GM18526 (cell line): ENCODE data around the gene MAMSTR.

Source experiments
- POLR2A ChIP-seq: IDR thresholded peaks from 3 replicates; pipeline ENCODE4 v1.6.1; 2011; ENCODE audit not compliant: insufficient read length; ENCODE audit errors: extremely low read depth

The MAMSTR gene

DNA sequence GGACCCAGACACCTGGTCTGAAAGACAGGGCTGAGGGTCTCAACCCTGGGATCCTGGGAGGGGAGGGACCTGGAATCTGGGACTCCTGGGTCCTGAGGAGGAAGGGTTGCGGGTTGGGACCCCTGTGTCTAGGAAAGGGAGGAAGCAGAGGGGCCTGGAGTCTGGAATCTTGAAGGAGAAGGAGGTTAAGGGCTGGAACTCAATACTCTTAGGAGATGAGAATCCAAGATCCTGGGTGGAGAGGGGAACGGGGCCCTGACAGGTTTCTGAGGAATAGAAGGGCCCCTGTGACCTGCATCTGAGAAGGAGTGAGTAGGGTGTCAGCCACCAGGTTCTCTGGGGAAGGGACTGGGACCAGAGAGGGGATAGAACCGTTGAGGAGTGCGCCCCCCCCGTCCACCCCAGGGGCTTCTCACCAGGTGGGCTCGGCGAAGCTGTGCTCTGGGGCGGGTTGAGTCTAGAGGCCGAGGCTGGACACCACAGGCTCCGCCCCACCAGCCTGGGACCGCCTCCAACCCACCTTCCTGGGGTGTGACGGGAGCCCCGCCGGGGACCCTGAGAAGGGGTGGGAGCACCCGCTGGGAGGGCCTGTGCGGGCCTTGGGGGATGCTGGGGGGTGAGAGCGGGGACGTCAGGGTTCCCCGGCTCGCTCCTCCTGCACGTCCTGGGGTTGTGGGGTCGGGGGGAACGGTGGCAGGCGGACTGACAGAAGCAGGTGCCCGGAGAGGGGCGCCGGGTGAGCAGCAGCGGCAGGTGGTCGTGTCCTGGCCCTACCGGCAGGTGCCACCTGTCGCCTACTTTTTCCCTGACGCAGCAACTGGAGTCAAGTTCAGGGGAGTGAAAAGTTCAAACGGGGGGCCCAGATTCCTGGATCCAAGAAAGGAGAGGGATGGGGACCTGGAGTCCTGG lies at the start of gene MAMSTR:
MAMSTR (minus strand) TSS at position 463 of the 909 bp plus-strand sequence. CDS start 694 bp downstream, outside the sequence.
- TF ChIP-seq POLR2A: no peak

DNA sequence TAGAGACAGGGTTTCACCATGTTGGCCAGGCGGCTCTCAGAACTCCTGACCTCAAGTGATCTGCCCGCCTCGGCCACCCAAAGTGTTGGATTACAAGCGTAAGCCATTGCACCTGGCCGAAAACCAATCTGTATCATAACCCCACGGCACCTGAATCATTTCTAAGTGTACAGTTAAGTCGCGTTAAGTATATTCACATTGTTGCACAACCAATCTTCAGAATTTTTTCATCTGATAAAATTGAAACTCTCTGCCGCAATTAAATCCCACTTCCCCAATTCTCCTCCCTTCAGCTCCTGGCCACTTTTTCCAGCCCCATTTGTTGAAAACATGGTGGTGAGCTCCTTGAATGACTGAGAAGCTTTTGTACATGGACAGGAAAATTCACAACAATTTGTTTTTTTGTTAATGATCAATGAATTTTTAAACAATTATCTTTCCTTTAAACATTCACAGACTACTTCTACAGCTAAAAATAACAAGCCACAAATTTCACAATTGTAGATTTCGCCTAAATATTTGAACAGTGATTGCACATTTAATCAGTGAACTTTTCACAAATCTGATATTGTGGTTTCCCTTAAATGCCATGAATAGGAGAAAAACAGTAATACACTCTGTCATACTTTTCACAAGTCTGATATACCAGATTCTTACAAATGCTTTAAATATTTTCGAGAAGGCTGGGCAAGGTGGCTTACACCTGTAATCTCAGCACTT lies 49.6 kb upstream of the MAMSTR start:
- no peak for TF ChIP-seq POLR2A

DNA sequence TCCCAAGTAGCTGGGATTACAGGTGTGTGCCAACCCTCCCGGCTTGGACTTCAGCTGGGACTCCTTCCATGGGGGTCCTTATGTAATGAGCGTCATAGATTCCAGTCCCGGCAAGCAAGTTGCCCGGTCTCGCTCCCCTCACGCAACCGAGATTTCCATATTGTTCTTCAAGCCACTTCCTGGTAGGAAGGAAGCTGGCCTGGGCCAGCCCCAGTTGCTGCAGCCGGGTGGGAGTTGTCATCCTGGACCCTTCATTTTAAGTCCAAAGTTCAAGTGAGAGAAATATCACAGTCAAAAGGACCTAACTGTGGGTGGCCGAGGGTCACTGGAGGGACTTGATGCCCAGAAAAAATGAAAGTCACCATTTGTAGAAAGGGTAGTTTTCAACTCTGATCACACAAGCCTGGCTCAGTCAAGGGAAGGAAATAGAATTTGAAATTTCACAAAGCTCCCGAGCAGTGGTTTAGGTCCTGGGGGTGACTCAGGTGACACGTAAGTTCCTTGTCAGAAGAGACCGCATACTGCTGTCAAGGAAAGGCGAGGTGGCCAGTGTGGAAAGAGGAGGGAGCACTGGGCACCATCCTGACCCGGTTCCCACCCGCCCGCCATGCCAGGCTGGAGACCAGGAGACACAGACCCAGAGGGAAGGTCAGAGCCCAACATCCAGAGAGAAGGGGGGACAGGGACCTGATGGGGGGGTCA lies 41.1 kb upstream of the MAMSTR start:
- no peak for TF ChIP-seq POLR2A

GRCh38 chr19:48757741-48758144 lies 38.2 kb upstream of the MAMSTR start:
- no peak for TF ChIP-seq POLR2A

DNA sequence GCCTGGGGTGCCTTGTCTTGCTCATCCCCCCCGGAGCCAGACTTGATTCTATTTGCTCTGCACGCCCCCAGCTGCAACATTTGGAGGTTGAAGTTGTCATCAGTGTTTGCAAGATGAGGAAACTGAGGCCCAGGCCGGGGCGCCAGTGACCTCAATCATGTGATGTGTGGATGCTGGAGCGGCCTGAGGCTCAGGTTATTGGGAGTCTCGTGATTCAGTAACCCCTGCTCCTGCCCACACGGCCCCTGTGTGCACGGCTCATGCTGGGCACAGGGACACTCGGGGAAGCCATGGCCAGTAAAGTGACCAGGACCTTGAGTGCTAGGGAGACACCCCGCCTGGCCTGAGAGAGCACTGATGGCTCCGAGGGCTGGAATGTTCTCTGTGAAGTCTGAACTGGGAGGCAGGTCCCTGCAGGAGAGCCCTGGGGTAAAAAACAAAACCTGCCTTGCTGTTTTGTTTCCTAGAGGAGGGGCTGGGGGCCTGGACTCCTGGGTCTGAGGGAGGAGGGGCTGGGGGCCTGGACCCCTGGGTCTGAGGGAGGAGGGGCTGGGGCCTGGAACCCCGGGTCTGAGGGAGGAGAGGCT lies 37.7 kb upstream of the MAMSTR start:
- no peak for TF ChIP-seq POLR2A

- no peak for TF ChIP-seq POLR2A
Measured at GRCh38 chr19:48756686-48757085, 37.2 kb upstream of the MAMSTR start.

GRCh38 chr19:48756212-48756611 lies 36.7 kb upstream of the MAMSTR start:
- TF ChIP-seq POLR2A: no peak

- no peak for TF ChIP-seq POLR2A
Measured at GRCh38 chr19:48755787-48756186, 36.3 kb upstream of the MAMSTR start.

DNA sequence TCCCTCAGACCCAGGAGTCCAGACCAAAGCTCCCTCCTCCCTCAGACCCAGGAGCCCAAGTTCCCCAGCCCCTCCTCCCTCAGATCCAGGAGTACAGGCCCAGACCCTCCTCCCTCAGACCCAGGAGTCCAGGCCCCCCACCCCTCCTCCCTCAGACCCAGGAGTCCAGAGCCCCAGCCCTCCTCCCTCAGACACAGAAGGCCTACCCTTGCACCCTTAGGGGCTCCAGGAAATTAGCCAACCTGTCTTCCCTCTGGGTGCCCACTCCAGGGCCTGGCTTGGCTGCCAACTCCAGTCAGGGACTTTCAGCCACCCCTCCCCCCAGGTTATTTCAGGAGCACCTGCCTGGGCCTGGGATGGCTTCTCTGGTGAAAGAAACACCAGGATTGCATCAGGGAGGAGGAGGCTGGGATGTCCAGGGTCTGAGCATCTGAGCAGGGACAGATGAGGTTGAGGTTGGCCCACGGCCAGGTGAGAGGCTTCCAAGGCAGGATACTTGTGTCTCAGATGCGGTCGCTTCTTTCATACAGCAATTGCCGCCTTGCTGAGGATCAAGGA lies 35.6 kb upstream of the MAMSTR start, which contains the start of gene FGF21:
FGF21 (plus strand) TSS at position 441 of the 558 bp plus-strand sequence. CDS start 713 bp downstream, outside the sequence.
- no peak for TF ChIP-seq POLR2A

DNA sequence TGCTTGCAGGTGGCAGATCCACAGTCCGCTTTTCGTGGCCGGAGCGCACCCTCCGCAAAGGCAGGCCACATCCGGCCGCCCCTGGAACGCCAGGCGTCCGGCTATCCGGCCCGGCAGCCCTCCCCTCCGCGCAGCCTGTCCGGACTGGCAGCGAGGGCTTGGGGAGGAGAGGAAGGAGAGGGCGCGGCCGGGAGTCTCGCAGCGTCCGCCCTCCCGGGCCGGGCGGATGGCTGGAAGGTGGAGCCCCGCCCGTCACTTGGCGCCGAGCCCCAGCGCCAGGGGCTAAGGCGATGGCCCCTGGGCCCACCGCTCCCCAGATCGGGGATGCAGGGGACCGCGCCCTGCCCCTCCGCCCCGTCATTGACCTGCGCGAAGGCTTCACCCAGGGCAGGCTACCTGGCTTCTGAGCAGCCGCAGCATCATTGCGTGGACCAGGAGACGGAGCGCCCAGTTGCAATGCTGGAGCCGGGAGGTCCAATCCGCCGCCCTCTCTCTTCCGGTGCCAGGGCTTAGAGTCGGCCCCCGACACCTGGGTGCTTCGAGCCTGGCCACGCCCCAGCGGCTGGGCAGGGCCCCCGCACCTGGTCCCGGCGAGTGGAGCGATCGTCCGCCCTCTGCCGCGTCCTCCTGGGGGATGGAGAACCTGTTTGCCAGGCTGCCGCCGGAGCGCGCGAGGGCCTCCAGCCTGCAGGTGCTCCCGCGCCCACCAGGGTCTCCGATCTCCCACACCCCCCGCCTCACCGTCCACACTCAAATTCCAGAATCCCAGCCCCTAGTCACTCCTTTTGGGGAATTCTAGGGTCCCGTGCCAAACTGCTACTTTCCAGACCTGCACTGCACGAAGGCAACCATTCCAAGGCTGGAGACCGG lies 33.2 kb upstream of the MAMSTR start, which contains the start of gene FUT1:
FUT1 (minus strand) TSS at position 146 of the 870 bp plus-strand sequence. CDS start 1,360 bp downstream, outside the sequence.
- TF ChIP-seq POLR2A: no peak

DNA sequence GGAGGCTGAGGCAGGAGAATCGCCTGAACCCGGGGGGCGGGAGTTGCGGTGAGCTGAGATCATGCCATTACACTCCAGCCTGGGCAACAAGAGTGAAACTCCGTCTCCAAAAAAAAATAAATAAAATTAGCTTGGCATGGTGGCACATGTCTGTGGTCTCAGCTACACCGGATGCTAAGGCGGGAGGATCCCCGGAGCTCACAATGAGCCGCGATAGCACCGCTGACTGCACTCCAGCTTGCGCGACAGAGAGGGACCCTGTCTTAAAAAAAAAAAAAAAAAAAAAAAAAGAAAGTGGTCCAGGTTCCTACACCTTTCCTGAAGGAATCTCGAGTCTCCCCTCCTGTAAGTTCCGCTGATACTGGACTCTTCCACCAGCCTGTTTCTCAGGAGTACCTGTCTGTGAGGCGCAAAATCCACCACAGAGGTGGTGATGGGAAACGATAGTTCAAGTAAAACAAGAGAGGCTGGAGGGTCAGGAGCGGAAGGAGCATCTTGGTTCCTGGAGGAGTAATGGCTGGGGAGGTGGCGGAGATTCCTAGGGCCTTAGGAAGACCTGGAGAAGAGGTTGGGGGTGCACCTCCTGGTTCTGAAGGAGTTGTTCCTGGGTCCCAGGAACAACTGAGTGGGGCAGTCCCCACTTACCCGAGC lies 32.4 kb upstream of the MAMSTR start:
- TF ChIP-seq POLR2A: no peak

GRCh38 chr19:48750771-48751504 lies 31.4 kb upstream of the MAMSTR start:
- TF ChIP-seq POLR2A: no peak

GRCh38 chr19:48750351-48750750 lies 30.8 kb upstream of the MAMSTR start:
- no peak for TF ChIP-seq POLR2A
